GM21526 (cell line): ENCODE measurements around the gene DBT.
"Not testable (repeated sequence)": the region's sequence is repeated elsewhere in the genome, so short reads cannot be mapped to it uniquely, and the experiment has no call there.

Experiments used
- ATAC-seq: cut with Tn5 transposase; IDR thresholded peaks from one replicate; pipeline ENCODE4 v1.9.1; 2021; ENCODE audit warnings: moderate library complexity; ENCODE audit not compliant: unreplicated experiment, low FRiP score

The DBT gene

DNA sequence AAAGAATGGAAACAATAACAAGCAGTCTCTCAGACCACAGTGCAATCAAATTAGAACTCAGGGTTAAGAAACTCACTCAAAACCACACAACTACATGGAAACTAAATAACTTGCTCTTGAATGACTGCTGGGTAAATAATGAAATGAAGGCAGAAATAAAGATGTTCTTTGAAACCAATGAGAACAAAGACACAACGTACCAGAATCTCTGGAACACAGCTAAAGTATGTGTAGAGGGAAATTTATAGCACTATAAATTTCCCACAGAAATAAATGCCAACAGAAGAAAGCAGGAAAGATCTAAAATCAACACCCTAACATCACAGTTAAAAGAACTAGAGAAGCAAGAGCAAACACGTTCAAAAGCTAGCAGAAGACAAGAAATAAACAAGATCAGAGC, 46.9 kb downstream of the DBT start:
- ATAC-seq = not testable (repeated sequence)

DNA sequence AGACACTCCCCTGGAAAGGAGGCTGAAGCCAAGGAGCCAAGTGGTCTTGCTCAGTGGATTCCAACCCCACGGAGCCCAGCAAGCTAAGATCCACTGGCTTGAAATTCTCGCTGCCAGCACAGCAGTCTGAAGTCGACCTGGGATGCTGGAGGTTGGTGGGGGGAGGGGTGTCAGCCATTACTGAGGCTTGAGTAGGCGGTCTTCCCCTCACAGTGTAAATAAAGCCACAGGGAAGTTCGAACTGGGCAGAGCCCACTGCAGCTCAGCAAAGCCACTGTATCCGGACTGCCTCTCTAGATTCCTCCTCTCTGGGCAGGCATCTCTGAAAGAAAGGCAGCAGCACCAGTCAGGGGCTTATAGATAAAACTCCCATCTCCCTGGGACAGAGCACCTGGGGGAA, 49.6 kb downstream of the DBT start:
- ATAC-seq = not testable (repeated sequence)

DNA sequence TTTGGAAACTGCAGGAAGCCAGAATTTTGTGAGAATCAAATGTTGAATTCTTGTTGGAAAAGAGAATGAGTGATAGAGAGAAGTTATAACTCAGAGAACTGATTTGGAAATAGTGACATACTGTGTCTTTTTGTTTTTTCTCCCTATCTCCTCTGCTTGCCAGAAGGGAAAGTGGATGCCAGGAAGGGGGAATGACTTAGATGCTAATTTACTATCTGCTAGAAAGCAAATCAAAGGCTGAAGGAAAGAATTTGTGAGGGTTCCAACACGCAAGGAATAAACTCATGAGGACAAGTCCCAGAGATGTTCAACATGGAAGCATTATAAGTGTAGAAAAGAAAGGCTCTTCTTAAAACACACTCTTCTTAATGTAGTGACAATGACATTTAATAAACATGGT, 51.0 kb downstream of the DBT start:
- no peak for ATAC-seq

DNA sequence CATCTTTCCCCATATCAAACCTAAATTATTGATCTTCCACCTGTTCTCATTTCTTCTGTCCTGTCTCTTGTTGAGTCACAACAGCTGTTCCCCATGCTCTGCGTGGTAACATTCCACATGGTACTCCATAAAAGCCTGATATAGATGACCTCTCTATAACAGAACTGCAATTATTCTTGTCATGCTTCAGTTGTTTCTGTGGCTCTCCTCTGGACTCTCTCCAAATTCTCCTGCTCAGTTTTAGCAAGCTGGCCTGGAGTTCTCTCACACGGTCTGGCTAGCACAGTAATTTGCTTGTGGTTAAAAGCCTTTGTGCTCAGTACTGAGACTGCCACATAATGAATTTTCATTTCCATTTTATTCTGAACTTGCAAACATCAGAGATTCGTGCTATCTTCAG, 61.0 kb downstream of the DBT start:
- no peak for ATAC-seq

DNA sequence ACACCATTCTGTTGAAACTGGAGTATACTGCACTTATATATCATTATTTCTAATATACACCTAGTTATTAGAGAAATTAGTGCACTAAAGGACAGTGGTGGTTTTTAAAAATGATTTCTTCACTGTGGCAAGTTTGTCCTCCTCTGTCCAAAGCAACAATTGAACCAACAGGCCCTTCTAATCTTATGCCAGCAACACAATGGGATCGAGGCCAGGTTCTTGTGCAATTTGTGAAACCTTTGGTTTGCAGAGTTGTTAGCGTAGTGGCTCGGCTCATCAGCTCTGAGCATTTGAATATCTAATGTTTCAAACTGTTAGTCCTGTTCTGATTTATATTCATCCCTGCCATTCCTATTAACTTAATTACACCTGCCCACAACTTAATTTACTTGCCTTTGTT, 61.7 kb downstream of the DBT start:
- no peak for ATAC-seq

DNA sequence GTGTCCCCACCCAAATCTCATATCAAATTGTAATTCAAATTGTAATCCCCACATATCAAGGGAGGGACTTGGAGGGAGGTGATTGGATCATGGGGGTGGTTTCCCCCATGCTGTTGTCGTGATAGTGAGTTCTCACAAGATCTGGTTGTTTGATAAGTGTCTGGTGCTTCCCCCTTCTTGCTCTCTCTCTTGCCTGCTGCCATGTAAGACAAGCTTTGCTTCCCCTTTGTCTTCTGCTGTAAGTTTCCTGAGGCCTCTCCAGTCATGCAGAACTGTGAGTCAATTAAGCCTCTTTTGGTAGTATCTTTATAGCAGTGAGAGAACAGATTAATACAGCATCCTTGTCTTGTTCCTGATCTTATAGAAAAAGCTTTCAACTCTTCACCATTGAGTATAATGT, 65.1 kb downstream of the DBT start:
- ATAC-seq = peak; percentile 62

DNA sequence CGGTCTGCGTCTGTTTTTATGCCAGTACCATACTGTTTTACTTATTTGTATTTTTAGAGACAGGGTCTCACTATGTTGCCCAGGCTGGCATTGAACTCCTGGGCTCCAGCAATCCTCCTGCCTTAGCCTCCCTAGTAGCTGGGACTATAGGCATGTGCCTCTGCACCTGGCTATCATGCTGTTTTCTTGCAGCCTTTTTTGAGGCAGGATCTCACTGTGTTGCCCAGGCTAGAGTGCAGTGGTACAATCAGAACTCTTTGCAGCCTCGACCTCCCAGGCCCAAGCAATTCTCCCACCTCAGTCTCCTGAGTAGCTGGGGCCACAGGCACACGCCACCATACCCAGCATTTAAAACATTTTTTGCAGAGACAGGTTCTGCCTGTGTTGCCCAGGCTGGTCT, 66.3 kb downstream of the DBT start:
- no peak for ATAC-seq

DNA sequence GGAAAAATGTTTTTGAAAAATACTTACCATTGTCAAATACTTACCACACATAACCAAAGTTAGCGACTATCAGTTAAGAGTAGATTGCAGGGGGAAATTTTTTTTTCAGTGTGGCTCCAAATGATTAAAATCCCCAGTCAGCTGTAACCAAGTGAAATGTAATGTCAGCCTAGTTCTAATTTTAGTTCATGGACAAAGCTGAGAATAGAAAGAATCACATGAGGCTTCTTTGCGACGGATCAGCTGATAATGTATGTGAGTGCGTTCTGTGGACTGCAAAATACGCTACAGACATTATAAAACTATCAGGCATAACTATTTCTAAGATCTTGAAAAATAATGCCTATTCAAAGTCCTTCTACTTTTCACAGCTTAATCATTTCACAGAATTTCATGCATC, 71.5 kb downstream of the DBT start, which contains the start of gene LRRC39:
Gene LRRC39 (minus strand): TSS at position 166 of the 400 bp plus-strand sequence. CDS start 9,740 bp downstream, outside the sequence.
- ATAC-seq = no peak

DNA sequence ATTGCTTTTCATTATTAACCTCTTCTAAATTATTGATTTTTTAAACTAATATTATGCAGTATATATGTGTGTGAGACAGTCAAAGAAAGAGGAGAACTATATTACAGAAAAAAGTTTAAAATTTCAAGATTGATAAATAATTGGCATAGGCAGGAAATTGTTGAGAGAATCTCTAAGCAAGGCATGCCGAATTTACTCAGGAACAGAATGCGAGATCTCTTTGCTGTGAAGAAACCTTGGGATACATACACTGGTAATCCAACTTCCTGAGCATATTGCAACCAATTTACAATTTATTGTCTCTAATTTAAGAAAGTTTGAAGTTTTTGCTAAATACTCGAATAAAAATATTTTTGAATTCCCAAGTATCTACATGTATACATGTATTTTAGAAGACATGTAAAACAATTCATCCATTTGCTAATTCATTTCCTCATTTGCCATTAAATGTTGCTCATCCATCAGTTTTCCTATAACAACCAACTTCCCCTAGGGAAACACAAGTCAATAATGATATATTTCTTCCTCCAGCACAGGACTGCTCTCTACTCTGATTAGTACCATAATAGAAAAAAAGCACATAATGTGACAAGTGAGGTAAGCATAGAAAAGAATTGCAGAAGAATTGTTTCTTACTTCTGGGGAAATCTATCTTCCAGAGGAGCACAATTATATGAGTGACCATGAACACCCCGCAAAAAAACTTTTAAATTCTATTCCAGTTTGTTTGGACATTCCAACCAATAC, 72.2 kb downstream of the DBT start:
- no peak for ATAC-seq

DNA sequence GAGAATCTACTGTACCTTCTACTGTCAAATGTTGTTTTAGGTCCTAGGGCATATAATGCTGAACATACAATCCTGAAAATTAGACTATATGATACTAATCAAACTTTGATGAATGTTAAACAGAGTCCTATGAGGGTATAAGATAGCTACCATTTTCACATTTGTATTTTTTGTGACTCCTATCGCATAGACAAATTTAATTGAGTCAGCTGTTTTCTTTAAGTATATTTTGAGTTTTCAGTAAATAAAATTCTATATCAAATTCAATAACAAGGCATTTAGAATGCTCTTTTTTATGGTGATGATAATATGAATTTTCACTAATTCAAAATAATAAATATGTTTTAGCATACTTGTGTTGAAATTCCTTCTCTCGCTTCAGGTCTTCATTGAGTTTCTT, 81.6 kb downstream of the DBT start:
- no peak for ATAC-seq

DNA sequence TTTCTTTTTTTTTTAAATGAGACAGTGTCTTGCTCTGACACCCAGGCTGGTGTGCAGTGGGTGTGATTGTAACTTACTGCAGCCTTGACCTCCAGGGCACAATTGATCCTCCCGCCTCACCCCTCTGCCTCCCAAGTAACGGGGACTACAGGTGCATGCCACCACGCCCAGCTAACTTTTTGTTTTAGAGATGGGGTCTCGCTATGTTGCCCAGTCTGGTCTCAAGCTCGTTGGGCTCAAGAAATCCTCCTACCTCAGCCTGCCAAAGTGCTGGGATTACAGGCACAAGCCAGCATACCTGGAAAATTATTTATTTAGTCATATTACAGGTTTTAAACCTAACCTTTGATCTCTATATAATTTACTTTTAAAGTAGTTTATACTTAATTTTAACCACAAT, 84.9 kb downstream of the DBT start:
- ATAC-seq = no peak

DNA sequence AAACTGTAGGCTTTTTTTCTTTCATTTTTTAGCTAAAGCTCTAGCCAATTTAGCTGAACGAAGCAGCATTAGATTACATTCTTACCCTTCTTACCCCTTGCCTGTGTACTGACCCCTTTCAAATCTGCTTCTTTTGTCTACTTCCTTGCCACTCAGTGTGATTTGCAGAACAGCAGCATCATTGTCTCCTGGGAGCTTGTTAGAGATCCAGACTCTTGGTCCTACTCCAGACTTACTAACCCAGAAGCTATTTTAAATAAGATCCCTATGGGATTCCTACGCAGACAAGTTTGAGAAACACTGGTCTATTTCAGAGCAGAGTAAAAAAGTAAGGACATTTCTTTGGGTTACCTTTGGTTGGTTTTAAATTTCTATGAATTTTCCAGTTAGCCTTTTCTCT, 85.4 kb downstream of the DBT start:
- no peak for ATAC-seq

DNA sequence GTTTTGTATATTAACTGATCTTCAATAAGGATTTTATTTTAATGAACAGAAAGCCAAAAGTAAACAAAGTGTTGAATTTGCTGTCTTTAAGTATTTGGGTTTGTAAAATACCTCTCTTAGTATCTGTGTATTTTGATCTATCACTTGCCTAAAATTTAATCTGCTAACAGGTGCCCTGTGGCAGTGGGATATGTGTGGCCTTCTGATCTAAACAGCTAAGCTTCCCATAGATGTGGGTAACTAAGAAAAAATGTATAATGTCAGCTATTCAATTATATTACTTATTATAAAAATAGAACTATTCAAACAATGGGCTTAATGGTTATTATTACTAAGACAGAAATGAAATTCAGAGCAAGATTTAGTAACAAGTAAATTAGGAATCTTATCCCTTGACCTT, 86.8 kb downstream of the DBT start:
- ATAC-seq = no peak

DNA sequence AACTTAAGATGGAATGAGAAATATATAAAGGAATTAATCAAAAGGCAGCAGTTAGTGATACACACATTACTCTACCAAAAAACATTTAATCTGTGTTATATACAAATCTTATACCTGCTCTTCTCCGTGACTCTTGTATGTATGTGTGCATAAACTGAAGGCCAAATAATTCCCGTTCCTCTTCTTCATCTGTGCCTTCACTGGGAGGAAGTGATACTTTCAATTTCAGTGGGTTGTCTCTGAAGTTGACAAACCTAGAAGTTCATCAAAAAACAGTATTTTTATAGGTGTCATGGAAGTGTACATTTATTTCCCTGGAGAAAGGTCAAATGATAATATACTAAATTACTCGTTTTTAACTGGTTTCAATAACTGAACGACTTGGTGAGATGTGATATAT, 97.4 kb downstream of the DBT start:
- peak; percentile 91 for ATAC-seq

DNA sequence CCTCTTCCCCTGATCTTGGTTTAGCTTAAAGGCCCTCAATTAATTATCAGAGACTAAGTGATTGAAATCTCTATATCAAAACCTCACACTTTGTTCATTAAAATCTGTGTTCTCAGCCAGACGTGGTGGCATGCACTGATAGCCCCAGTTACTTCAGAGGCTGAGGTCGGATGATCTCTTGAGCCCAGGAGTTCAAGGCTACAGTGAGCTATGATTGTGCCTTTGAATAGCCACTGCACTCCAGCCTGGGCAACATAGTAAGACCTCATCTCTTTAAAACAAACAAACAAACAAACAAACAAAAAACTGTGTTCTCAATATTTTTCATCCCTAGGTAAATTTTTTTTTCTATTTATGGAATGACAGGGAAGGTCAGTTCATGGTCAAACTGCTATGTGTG, 98.0 kb downstream of the DBT start:
- ATAC-seq = no peak

DNA sequence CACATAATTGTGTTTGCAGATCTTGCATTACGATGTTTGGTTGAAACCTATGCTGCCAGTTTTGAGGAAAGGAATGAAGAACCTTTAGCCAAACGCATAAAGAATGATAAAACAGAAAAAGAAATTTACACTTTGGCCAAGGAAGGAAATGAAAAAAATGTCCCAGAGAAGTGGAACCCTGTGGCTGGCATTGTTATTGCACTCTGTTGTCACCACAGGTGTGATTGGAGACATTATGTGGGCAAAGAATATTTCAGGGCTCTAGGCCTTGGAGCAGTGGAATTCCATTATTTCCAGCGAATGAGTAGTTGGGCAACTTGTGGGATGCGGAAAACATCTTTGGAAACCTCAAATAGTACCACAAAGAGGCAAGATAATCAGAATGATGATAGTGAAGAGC, 101.8 kb downstream of the DBT start:
- no peak for ATAC-seq

DNA sequence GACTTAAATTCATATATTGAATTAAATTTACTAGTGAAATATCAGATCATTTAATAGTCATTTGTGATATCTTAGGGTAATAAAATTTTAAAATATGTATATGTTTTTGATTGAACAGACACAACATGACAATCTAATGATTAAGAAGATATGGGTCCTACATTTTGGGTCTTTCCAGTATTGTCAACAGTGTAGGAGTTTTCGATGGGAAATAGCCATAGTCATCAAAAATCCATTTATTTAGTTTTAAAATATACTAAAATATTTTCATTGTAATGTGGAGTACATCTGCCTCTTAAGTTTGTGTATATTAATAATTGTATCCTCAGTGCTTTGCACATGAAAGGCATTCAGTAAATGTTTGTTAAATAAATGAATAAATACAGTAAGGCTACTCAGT, 102.7 kb downstream of the DBT start:
- no peak for ATAC-seq

DNA sequence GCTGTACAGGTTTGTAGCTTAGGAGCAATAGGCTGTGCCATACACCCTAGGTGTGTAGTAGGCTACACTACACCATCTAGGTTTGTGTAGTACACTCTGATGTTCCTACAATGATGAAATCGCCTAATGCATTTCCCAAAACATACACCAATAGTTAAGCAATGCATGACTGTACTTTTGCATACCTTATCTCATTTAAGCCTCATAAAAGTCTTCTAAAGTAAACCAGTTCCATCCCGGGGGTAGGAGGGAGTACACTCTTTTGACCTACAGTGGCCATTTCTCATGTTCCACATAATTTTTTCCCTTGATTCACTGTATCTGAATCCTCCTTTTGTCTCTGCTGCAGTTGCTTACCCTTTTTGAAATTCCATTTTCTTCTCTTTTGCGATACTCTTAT, 104.5 kb downstream of the DBT start:
- no peak for ATAC-seq

DNA sequence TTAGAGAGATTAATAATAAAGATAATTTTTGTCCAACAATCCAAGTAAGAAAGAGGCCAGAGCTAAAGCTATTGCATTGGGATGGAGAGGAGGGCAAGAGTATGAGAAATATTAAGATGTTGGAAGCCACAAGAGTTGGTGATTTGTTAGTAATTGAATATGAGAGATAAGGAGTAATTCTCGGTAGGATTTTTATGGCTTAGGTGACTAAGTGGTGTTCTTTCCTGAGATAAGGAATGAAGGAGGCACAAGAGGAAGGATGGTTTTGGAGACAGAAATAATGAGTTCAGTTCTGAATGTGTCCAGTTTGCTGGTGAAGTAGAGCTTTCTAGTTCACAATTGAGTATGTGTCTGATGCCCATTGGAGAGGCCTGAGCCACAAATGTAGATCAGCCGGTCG, 107.3 kb downstream of the DBT start:
- no peak for ATAC-seq

DNA sequence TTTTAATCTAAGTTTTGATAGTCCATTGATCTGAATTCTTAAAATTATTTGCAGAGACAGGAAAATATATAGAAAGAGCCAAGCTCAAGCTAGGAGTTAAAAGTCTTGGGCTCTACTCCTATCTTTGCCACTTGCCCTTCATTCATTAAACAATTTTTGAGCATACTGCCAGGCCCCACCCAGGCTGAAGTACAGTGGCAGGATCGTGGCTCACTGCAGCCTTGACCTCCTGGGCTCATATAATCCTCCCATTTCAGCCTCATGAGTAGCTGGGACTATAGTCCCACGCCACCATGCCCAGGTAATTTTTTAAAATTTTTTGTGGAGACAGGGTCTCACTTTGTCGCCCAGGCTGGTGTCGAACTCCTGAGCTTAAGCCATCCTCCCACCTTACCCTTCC, 108.4 kb downstream of the DBT start:
- ATAC-seq = no peak

DNA sequence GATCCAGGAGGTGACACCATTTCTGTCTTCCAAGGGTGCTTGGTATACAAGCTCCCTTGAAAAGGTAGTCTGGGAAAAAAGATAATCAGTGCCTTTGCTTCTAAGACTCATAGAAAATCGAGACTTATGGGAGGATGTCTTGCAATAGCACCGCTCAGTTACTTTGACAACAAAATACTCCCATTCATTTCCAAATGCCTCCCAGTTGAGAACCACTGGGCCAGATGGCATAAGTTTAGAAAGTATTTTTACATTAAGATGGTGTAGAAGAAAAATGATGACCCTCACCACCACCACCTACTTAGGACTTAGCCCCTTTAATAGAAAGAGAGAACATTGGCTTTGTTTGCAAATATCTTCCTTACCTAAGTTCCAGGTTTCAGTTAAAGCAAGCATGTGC, 112.0 kb downstream of the DBT start:
- ATAC-seq = no peak
